ENCODE results near the gene WDR70.

Gene WDR70

DNA sequence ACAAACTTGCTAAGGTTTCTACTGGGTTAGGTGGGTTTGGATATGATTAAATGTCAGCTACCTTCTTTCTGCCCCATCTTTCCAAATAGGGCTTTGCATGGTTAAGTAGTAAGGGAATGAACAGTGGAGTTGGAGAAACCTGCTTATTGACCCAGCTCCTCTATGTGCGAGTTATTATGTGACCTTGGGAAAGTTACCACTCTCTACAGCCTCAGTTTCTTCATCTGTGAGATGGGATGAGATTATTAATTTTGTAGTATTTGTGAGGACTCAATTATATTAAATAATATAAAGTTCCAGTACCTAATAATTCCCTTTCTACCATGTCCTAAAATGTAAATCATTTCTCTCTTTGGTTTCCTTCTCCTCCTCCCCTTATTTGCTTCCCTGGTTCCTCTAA is 337.3 kb downstream of the WDR70 start:
- Histone ChIP-seq H3K27ac (no peak overlapping the region), H3K4me2 (no peak overlapping the region), H3K9ac (no peak overlapping the region), H3K79me2 (ENCODE audit: insufficient read depth, low read depth) (no peaks in the 10 kb centered on the region), H3K36me3 (ENCODE audit: insufficient read depth) (no peaks in the 10 kb centered on the region), H4K20me1 (ENCODE audit: insufficient read depth) (no peaks in the 10 kb centered on the region), H2AFZ (ENCODE audit: low read depth) (no peak overlapping the region), H3K4me1 (ENCODE audit: low read depth, poor library complexity, severe bottlenecking) (no peaks in the 10 kb centered on the region), H3K4me3 (IDR thresholded peaks at IDR 0.05; ENCODE audit: insufficient read depth, low read depth, low read length) (no peak overlapping the region), H3K27me3 (ENCODE audit: insufficient read depth, low read depth) (no peaks in the 10 kb centered on the region)
- TF ChIP-seq, protein P1, sequence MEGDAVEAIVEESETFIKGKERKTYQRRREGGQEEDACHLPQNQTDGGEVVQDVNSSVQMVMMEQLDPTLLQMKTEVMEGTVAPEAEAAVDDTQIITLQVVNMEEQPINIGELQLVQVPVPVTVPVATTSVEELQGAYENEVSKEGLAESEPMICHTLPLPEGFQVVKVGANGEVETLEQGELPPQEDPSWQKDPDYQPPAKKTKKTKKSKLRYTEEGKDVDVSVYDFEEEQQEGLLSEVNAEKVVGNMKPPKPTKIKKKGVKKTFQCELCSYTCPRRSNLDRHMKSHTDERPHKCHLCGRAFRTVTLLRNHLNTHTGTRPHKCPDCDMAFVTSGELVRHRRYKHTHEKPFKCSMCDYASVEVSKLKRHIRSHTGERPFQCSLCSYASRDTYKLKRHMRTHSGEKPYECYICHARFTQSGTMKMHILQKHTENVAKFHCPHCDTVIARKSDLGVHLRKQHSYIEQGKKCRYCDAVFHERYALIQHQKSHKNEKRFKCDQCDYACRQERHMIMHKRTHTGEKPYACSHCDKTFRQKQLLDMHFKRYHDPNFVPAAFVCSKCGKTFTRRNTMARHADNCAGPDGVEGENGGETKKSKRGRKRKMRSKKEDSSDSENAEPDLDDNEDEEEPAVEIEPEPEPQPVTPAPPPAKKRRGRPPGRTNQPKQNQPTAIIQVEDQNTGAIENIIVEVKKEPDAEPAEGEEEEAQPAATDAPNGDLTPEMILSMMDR (conservative IDR thresholded peaks at IDR 0.05; ENCODE audit: low read depth, low read length): no peak

DNA sequence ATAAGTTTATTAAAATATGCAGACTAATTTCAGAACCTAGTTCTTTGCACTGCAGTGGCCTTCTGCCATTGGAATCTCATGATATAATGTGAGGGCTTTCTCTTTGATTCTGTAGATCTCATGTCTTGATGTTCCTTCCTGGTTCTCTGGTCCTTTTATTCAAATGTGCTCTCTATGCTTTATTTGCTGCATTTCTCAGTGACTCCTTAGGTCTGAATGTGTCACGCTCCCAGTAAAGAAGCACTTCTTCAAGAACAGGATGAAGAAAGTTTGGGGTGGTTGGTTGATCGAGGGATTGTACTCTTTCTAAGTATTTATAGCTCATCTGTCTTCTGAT is 338.1 kb downstream of the WDR70 start:
- Histone ChIP-seq H2AFZ (ENCODE audit: low read depth) (no peak overlapping the region), H3K4me3 (IDR thresholded peaks at IDR 0.05; ENCODE audit: insufficient read depth, low read depth, low read length) (no peak overlapping the region), H3K9ac (no peak overlapping the region), H3K27me3 (ENCODE audit: insufficient read depth, low read depth) (no peaks in the 10 kb centered on the region), H3K36me3 (ENCODE audit: insufficient read depth) (no peaks in the 10 kb centered on the region), H3K4me1 (ENCODE audit: low read depth, poor library complexity, severe bottlenecking) (no peaks in the 10 kb centered on the region), H3K4me2 (no peak overlapping the region), H4K20me1 (ENCODE audit: insufficient read depth) (no peaks in the 10 kb centered on the region), H3K79me2 (ENCODE audit: insufficient read depth, low read depth) (no peaks in the 10 kb centered on the region), H3K27ac (no peak overlapping the region)
- TF ChIP-seq, protein P1 (conservative IDR thresholded peaks at IDR 0.05; ENCODE audit: low read depth, low read length): no peak

DNA sequence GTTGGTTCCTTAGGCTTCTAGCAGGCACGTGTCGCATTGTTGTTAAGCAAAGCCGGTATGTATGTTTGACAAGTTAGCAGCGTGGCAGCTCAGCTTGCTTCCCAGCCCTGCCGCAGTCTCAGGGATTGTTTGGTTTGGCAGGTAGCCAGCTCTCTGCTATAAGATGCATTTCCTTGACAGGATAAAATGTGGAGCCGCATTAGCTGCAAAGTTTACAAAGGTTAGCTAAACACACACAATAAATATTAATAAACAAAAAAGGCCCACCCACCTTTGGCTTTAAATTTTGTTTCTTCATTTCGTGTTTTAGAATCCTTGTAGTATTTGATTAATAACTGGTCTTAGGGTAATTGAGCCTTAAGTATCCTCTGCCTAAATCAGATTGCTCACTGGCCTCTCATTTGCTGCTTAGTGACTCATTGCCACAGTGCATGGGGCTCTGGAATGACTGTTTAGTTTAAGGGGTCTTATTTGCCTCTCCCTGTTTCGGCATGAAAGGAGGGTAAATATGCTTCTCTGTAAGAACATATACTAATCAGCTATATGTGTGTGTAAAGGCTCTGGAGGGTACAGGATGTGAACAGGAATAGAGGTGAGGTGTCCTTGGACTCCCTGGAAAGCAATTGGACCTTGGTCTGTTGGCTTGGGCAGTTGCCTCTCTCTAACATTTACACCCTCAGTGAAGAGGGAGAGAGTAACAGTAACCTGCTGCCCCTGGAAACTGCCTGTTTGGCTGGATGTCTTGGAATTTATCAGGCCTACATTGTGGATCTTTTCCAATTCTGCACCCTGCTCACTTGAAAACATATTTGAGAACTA is 338.7 kb downstream of the WDR70 start:
- Histone ChIP-seq H3K9ac (no peak overlapping the region), H3K27ac (no peak overlapping the region)

DNA sequence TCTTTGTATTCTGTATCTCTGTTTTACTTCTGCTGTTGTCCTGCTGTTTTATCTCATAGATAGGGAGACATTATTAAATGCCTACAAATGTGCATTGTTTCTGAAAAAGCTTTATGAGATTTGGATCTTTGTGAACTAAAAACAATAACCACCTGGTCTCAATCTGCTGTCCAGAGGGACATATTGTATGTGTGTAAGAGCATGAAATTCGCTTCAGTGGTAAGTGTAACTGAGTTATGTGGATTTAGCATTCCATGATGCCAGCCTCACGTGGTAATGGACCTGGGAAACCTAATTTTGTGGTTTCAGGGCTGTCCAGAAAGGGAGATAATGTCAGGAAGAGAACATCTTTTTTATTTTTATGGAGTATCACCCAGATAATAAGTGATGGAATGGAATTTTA is 341.4 kb downstream of the WDR70 start:
- H3K36me3 ChIP-seq (ENCODE audit: insufficient read depth): no peaks in the 10 kb centered on the region
- TF ChIP-seq, protein P1 (conservative IDR thresholded peaks at IDR 0.05; ENCODE audit: low read depth, low read length): no peak
- H3K9ac ChIP-seq: no peak overlapping the region
- no peak overlapping the region for H3K27ac ChIP-seq
- H3K79me2 ChIP-seq (ENCODE audit: insufficient read depth, low read depth): no peaks in the 10 kb centered on the region
- H3K4me2 ChIP-seq: no peak overlapping the region
- H2AFZ ChIP-seq (ENCODE audit: low read depth): no peak overlapping the region
- H3K27me3 ChIP-seq (ENCODE audit: insufficient read depth, low read depth): no peaks in the 10 kb centered on the region
- H3K4me1 ChIP-seq (ENCODE audit: low read depth, poor library complexity, severe bottlenecking): no peaks in the 10 kb centered on the region
- no peaks in the 10 kb centered on the region for H4K20me1 ChIP-seq (ENCODE audit: insufficient read depth)
- H3K4me3 ChIP-seq (IDR thresholded peaks at IDR 0.05; ENCODE audit: insufficient read depth, low read depth, low read length): no peak overlapping the region

More for the DNA sequence above, 338.7 kb downstream of the WDR70 start:
- TF ChIP-seq, protein P1 (conservative IDR thresholded peaks at IDR 0.05; ENCODE audit: low read depth, low read length): no peak
- Histone ChIP-seq H3K4me1 (ENCODE audit: low read depth, poor library complexity, severe bottlenecking) (no peaks in the 10 kb centered on the region), H3K79me2 (ENCODE audit: insufficient read depth, low read depth) (no peaks in the 10 kb centered on the region), H2AFZ (ENCODE audit: low read depth) (no peak overlapping the region), H3K4me3 (IDR thresholded peaks at IDR 0.05; ENCODE audit: insufficient read depth, low read depth, low read length) (no peak overlapping the region), H3K36me3 (ENCODE audit: insufficient read depth) (no peaks in the 10 kb centered on the region), H3K4me2 (no peak overlapping the region), H3K27me3 (ENCODE audit: insufficient read depth, low read depth) (no peaks in the 10 kb centered on the region), H4K20me1 (ENCODE audit: insufficient read depth) (no peaks in the 10 kb centered on the region)

All from KMS-11 (cell line).